GM23248 (cell line): ENCODE data around the gene ZMYM2. TPM values are rescaled to one million over a fixed set of nuclear protein-coding genes. Genes with fewer than 3 reads are reported as not detected.

ENCODE experiments used
- DNase-seq: peaks from one replicate; pipeline ENCODE4 v3.0.0-alpha.2; 2015
- H2AFZ ChIP-seq: fragments of 200-600 bp; sonication (generic); 2 replicates; pipeline ENCODE4 v1.6.1; 2016; ENCODE audit warnings: antibody characterized with exemption
- H3F3A ChIP-seq: fragments of 200-600 bp; sonication (generic); 2 replicates; pipeline ENCODE4 v1.6.1; 2016; ENCODE audit warnings: mild to moderate bottlenecking, antibody characterized with exemption, mixed run types; ENCODE audit not compliant: insufficient read depth
- H3K27ac ChIP-seq: fragments of 200-600 bp; sonication (generic); 2 replicates; pipeline ENCODE4 v1.5.1; 2016; ENCODE audit warnings: mild to moderate bottlenecking
- H3K27me3 ChIP-seq: fragments of 200-600 bp; sonication (generic); replicated peaks from 2 replicates; pipeline ENCODE4 v1.6.1; 2016; ENCODE audit warnings: mild to moderate bottlenecking; ENCODE audit not compliant: insufficient read depth
- H3K36me3 ChIP-seq: fragments of 200-600 bp; sonication (generic); 2 replicates; pipeline ENCODE4 v1.6.1; 2016; ENCODE audit warnings: low read depth, mild to moderate bottlenecking
- H3K4me1 ChIP-seq: fragments of 200-600 bp; sonication (generic); 2 replicates; pipeline ENCODE4 v1.6.1; 2016; ENCODE audit warnings: mild to moderate bottlenecking; ENCODE audit not compliant: insufficient read depth
- H3K4me2 ChIP-seq: fragments of 200-600 bp; sonication (generic); one replicate; pipeline ENCODE4 v1.6.1; 2016; ENCODE audit warnings: mild to moderate bottlenecking; ENCODE audit not compliant: unreplicated experiment
- H3K4me3 ChIP-seq: fragments of 200-600 bp; sonication (generic); 2 replicates; pipeline ENCODE4 v1.5.1; 2016; ENCODE audit warnings: mild to moderate bottlenecking
- H3K79me2 ChIP-seq: fragments of 200-600 bp; sonication (generic); 2 replicates; pipeline ENCODE4 v1.6.1; 2016; ENCODE audit warnings: mild to moderate bottlenecking; ENCODE audit not compliant: insufficient read depth
- H3K9ac ChIP-seq: fragments of 200-600 bp; sonication (generic); 2 replicates; pipeline ENCODE4 v1.6.1; 2016; ENCODE audit warnings: mild to moderate bottlenecking
- H3K9me2 ChIP-seq: fragments of 200-600 bp; sonication (generic); 2 replicates; pipeline ENCODE4 v1.6.1; 2016; ENCODE audit warnings: mixed run types, mild to moderate bottlenecking, moderate library complexity; ENCODE audit not compliant: insufficient read depth
- H3K9me3 ChIP-seq: fragments of 200-600 bp; sonication (generic); one replicate; pipeline ENCODE4 v1.6.1; 2017; ENCODE audit warnings: low read depth
- H4K20me1 ChIP-seq: fragments of 200-600 bp; sonication (generic); 2 replicates; pipeline ENCODE4 v1.6.0; 2016; ENCODE audit not compliant: insufficient read depth
- EZH2 ChIP-seq: fragments of 200-600 bp; sonication (generic); IDR thresholded peaks from 2 replicates; pipeline ENCODE4 v1.6.1; 2018; ENCODE audit warnings: antibody characterized with exemption, mild to moderate bottlenecking; ENCODE audit not compliant: insufficient read depth, poor library complexity, severe bottlenecking
- EZH2phosphoT487 ChIP-seq: fragments of 200-600 bp; sonication (generic); IDR thresholded peaks from 2 replicates; pipeline ENCODE4 v1.6.1; 2018; ENCODE audit warnings: antibody characterized with exemption, moderate library complexity, mild to moderate bottlenecking, low read depth; ENCODE audit not compliant: insufficient read depth
- WGBS, 2 experiments: methylation state at CpG; one replicate each; pipeline ENCODE4 v1.1.6; 2015 to 2017; ENCODE audit warnings: low lambda C conversion rate in 2 of 2, low coverage in 1 of 2; ENCODE audit errors: missing lambda C conversion rate in 2 of 2; 5-methylcytosine and 5-hydroxymethylcytosine counted together
- in situ Hi-C: fragments of 300-500 bp; cut with MboI; formaldehyde crosslinking; loops from 2 replicates; pipeline ENCODE4 v1.15.0; 2020
- polyA plus RNA-seq: library from polyadenylated mRNA; unstranded; fragments of >200 nt; fragmentation: Nextera tagmentation; extraction: Ambion mirVana; gene quantifications from 2 replicates; pipeline ENCODE4 v1.2.1, GENCODE V29; 2016
- total RNA-seq: library from RNA; depleted of rRNA; stranded (reverse); fragments of >200 nt; shearing (Covaris generic); gene quantifications from 2 replicates; pipeline ENCODE4 v1.2.3, GENCODE V29; 2014

Gene ZMYM2
- total and polyA plus RNA-seq, 2 experiments from 2014 or later: 14.9 to 35.0 TPM

GRCh38 chr13:20130012-20130411 is 171.5 kb downstream of the ZMYM2 start:
- no peak overlapping the region for H3K4me2 ChIP-seq
- 58 to 61% methylated on average over 2 of the region's 2 CpGs for WGBS, 2 experiments
- H3K9ac ChIP-seq: no peak overlapping the region
- in situ Hi-C loops: no loop called here
- H3K4me3 ChIP-seq: no peak overlapping the region
- no peak for DNase-seq
- H3K79me2 ChIP-seq: no peaks in the 10 kb centered on the region
- no peak for TF ChIP-seq EZH2
- H3F3A ChIP-seq: peaks cover 17% of the 10 kb centered on the region
- no peaks in the 10 kb centered on the region for H3K9me3 ChIP-seq
- H3K9me2 ChIP-seq: no peaks in the 10 kb centered on the region
- no peaks in the 10 kb centered on the region for H3K36me3 ChIP-seq
- no peaks in the 10 kb centered on the region for H3K27me3 ChIP-seq
- H3K4me1 ChIP-seq: peaks cover 8% of the 10 kb centered on the region
- H2AFZ ChIP-seq: no peak overlapping the region
- no peaks in the 10 kb centered on the region for H4K20me1 ChIP-seq
- no peak overlapping the region for H3K27ac ChIP-seq

- Histone ChIP-seq H3K4me2 (no peak overlapping the region), H3F3A (peaks cover 11% of the 10 kb centered on the region), H3K27me3 (no peaks in the 10 kb centered on the region), H3K4me1 (peaks cover 2% of the 10 kb centered on the region), H3K79me2 (no peaks in the 10 kb centered on the region), H3K9me2 (no peaks in the 10 kb centered on the region), H4K20me1 (no peaks in the 10 kb centered on the region), H3K27ac (no peak overlapping the region), H2AFZ (no peak overlapping the region), H3K9me3 (no peaks in the 10 kb centered on the region), H3K4me3 (no peak overlapping the region), H3K36me3 (no peaks in the 10 kb centered on the region), H3K9ac (no peak overlapping the region)
- WGBS, 2 experiments: 79 to 80% methylated on average over 2 of the region's 2 CpGs
- no peak for TF ChIP-seq EZH2
- TF ChIP-seq EZH2phosphoT487: no peak
- in situ Hi-C loops: no loop called here
- DNase-seq: no peak
Observed at GRCh38 chr13:20130652-20131051, 172.1 kb downstream of the ZMYM2 start.

- Histone ChIP-seq H4K20me1 (no peaks in the 10 kb centered on the region), H3K4me3 (no peak overlapping the region), H3F3A (peaks cover 6% of the 10 kb centered on the region; the same call in 1 of the 2 replicates), H3K36me3 (no peaks in the 10 kb centered on the region), H3K4me2 (no peak overlapping the region), H2AFZ (no peak overlapping the region), H3K4me1 (no peaks in the 10 kb centered on the region), H3K9me3 (no peaks in the 10 kb centered on the region), H3K79me2 (no peaks in the 10 kb centered on the region), H3K9ac (no peak overlapping the region), H3K27me3 (no peaks in the 10 kb centered on the region), H3K27ac (no peak overlapping the region), H3K9me2 (no peaks in the 10 kb centered on the region)
- DNase-seq: no peak
- in situ Hi-C loops: no loop called here
- TF ChIP-seq EZH2 (no peak), EZH2phosphoT487 (no peak)
- WGBS, 2 experiments: 61 to 62% methylated on average over 11 of the region's 11 CpGs
Observed at GRCh38 chr13:20131057-20131832, 172.7 kb downstream of the ZMYM2 start.

- in situ Hi-C loops: no loop called here
Observed at GRCh38 chr13:20132052-20132634, 173.6 kb downstream of the ZMYM2 start.

More at GRCh38 chr13:20132052-20132634, 173.6 kb downstream of the ZMYM2 start:
- Histone ChIP-seq H3K36me3 (no peaks in the 10 kb centered on the region), H2AFZ (no peak overlapping the region), H3K9ac (no peak overlapping the region), H3K27ac (no peak overlapping the region), H3K9me2 (no peaks in the 10 kb centered on the region), H3K79me2 (no peaks in the 10 kb centered on the region), H4K20me1 (no peaks in the 10 kb centered on the region), H3F3A (no peaks in the 10 kb centered on the region), H3K27me3 (0 out of 2 replicates have a peak, but pooled peaks cover 3% of the 10 kb centered on the region), H3K4me3 (no peak overlapping the region), H3K4me1 (no peaks in the 10 kb centered on the region), H3K4me2 (no peak overlapping the region), H3K9me3 (no peaks in the 10 kb centered on the region)
- TF ChIP-seq EZH2phosphoT487 (no peak), EZH2 (no peak)
- 68 to 74% methylated on average over 10 of the region's 10 CpGs for WGBS, 2 experiments
- DNase-seq: no peak
